Neural progenitor cell (in vitro differentiated cells): ENCODE results near the gene CCL17.

Experiments used
- EZH2 ChIP-seq: fragments of 200-600 bp; sonication (generic); IDR thresholded peaks from 2 replicates; pipeline ENCODE4 v1.6.1; 2017; ENCODE audit warnings: antibody characterized with exemption, mild to moderate bottlenecking, moderate library complexity
- EZH2phosphoT487 ChIP-seq: fragments of 200-600 bp; sonication (generic); IDR thresholded peaks from 2 replicates; pipeline ENCODE4 v1.6.1; 2017; ENCODE audit warnings: antibody characterized with exemption
- TF ChIP-seq, protein P1 (sequence below): fragments of 200-600 bp; sonication (generic); IDR thresholded peaks from 2 replicates; pipeline ENCODE4 v1.5.1; 2017; ENCODE audit warnings: antibody characterized with exemption, mild to moderate bottlenecking

- TF ChIP-seq, protein P1, sequence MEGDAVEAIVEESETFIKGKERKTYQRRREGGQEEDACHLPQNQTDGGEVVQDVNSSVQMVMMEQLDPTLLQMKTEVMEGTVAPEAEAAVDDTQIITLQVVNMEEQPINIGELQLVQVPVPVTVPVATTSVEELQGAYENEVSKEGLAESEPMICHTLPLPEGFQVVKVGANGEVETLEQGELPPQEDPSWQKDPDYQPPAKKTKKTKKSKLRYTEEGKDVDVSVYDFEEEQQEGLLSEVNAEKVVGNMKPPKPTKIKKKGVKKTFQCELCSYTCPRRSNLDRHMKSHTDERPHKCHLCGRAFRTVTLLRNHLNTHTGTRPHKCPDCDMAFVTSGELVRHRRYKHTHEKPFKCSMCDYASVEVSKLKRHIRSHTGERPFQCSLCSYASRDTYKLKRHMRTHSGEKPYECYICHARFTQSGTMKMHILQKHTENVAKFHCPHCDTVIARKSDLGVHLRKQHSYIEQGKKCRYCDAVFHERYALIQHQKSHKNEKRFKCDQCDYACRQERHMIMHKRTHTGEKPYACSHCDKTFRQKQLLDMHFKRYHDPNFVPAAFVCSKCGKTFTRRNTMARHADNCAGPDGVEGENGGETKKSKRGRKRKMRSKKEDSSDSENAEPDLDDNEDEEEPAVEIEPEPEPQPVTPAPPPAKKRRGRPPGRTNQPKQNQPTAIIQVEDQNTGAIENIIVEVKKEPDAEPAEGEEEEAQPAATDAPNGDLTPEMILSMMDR = no peak
- no peak for TF ChIP-seq EZH2
- TF ChIP-seq EZH2phosphoT487 = no peak
Observed at GRCh38 chr16:57446531-57447185, 42.1 kb downstream of the CCL17 start.
